GM19324 (cell line): ENCODE results near the gene PARD3.

Experiments used
- ATAC-seq: cut with Tn5 transposase; IDR thresholded peaks from one replicate; pipeline ENCODE4 v1.9.1; 2021; ENCODE audit warnings: mild to moderate bottlenecking, moderate library complexity; ENCODE audit not compliant: unreplicated experiment, low FRiP score

PARD3 gene

DNA sequence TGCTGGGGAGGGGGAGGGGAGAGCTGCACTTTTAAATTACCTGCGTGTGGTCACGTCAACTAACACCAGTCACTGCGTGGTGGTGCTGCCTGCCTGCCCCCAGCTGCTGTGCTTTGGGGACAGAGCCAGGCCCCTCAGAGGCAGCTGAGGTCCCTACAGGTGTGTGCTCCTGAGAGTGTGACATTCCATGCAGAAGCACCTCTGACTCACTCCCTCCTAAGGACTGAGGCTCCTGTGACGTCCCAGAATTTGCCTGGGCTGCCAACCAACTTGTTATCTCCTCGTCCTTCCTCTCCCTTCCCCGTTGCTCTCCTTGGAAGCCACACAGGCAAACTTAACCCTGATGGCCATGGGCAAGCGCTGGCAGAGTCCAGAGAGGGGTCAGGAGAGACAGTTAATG lies 563.0 kb downstream of the PARD3 start:
- no peak for ATAC-seq

DNA sequence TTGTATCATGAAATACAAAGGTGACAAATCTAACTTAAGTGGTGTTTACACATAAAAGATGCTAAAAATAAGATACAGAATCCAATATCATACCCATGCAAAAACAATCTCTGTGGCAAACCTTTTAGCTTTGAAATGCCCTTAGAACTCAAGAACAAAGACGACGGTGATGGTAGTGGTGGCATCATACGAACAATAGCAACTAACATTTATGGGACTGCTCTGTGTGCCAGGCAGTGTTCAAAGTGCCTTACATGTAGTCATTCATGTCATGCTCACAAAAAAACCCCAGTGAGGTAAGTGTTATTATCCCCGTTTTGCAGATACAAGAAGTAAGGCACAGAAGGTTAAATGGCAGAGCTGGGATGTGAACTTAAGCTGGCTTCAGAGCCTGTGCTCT lies 563.9 kb downstream of the PARD3 start:
- no peak for ATAC-seq

DNA sequence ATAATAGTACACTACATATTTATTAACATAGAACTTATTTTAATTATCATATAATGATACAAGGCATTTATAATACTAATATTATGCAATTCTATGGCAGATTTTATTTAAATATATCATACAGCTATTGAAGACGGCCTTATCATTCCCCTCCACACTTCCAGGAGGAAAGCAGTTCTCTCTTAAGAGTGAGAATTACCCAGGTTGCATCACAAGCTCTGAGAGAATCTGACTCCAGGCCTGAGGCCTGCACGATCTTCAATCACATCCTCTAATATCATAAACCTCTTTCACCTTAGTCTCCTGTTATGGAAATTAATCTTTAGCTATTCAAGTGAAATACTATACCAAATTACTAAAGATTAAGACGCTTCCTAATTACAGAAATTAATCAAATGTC lies 564.4 kb downstream of the PARD3 start:
- ATAC-seq: no peak

DNA sequence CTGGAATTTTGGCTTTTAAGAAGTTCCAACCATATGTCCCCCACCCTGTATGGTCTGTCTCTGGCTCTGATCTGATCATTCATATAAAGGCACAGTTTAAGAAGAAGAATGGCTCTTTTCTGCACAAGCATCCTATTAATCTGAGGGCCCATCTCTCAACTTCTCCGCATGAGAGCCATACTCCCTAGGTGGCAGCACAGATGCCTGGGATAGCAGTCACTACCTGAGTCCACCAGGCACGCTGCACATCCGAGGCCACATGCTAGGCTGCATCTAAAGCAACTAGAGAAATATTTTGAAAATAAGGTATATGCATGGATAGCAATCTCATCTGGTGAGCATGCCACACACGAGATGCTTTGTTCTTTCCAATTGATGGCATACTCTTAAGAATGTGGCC lies 565.5 kb downstream of the PARD3 start:
- no peak for ATAC-seq

DNA sequence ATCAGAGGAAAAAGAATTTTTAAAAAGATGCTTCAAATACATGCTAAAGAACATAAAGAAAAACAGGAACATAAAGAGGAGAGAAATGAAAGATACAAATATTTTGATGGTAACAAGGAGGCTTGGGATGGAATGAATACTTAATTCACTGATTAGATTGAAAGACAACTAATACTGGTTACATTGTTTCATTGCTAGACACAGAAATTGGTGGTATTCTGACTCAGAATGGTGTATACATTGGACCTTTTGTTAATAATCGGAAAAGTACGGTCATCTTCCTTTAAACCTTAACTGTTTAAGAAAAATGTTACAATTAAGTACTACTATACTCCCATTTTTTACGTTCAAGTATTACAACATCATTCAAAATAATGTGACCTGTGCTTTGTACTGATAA lies 567.5 kb downstream of the PARD3 start:
- no peak for ATAC-seq

DNA sequence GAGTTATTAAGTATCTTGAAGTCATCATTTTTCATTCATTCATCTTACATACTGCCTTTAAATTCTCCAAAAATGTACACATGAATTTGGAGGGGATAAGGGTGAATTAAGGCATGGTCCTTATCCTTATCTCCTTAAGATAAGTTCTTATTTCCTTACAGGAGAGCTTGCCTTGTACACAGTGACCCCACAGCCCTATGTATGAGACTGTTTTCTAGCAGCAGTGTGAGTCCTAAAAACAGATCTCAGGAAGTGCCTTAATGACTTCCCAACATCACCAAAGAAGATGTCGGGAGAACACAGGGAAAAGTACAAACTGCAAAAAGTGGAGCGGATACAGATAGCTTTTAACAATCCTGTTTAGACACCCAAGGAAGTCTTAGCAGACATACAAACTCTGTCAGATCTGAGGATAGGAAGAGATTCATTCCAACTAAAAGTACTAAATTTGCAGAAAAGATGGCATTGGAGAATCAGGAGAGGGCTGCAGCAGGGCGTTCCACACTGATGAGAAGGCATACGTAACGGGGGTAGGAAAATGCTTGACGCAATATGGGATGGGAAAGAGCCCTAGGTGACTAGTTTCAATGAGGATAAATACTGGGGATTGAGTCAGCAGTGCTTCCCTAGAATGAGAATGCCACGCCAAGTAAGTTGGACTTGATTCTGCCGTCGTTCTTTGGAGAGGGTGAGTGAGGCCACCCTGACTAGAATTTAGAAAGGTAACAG lies 570.2 kb downstream of the PARD3 start:
- no peak for ATAC-seq

DNA sequence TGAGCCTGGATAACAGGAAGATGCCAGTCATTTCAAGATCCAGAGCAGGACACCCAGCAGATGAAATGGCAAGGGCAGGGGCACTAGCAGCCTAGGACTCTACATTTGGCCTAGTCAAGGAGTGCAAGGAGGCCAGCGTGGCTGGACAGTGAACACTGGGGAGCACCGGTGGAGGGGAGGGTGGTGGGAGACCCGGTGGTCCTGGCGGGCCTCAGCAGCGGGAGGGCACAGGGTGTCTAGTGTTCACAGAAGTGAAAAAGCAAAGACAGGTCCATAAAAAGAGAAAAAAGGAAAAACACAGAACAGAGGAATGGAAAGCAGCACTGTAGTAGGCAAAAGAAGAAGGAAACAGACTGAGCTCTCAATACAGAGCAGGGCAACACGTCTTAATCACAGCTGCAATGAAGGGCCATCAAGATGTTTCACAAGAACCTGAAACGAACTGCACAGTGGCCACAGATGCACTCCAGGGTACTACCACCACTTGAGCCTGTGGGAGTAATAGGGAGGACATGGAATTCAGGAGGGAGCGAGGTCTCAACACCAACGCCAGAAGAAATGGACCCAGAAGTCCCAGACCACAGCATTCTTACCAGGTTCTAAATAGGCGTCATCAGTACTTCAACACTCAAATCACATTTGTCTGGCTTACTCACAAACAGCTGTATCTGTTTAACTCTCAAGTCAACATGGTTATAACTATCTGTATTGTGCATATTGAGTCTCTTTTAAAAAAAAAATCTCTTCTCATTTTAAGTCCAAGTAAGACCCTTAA lies 573.7 kb downstream of the PARD3 start:
- ATAC-seq: no peak

DNA sequence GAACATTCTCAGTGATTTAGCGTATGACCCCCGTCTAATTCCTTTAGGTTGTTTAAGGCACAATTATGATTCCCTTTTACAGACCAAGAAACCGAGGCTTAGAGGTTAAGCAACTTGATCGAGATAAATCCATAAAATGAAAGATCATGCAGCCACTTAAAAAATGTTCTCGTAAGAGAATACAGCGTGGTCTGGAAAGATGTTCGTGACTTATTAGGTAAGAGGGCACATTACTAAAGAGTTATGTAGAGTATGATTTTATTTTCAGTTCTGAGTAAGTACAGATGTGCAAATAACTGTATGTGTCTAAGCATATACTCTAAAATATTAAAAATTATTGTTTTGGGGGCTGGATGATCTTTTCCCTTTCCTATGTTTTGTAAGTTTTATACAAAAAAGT lies 575.1 kb downstream of the PARD3 start:
- no peak for ATAC-seq

DNA sequence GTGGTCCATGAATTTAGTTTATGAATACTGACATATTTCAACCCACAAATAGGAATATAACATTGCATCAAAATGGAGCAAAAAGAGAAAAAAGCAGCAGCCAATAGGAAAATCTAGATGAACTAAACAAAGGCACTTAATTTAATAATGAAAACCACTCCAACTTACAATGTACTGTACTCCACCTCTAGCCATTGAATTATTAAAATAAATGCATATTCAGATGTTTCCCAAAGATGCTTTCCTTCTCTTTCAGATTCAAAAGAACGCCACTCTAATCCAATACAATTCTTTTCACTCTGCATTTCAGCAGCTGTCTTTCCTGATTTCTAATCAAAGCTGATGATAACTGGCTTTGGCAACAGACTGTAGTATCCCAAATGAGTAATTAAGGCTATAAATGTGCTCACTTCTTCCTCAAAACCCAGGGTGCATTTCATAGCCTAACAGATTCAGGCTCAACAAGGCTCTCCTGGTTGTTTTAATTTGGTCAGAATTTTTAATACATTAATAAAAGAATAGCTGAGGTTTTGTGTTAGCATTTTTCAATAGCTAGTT lies 577.1 kb downstream of the PARD3 start:
- no peak for ATAC-seq

DNA sequence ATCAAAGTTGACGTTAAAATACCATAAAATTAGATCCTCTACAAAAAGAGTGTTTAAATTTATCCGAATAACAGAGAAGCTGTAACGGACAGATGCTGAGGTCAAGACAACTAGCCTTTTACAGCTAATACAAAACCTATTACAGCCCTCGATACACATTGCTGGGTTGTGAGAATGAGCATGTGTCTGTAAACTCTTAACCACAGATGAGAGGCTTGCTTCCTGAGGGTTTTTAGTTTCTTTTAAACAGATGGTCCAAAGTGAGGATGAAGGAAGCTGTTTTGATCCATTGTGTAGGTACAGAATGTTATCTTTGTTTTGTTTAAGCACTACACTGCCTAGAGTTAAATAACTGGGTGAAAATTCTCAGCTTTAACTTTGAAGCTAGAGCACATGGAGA lies 578.2 kb downstream of the PARD3 start:
- no peak for ATAC-seq

DNA sequence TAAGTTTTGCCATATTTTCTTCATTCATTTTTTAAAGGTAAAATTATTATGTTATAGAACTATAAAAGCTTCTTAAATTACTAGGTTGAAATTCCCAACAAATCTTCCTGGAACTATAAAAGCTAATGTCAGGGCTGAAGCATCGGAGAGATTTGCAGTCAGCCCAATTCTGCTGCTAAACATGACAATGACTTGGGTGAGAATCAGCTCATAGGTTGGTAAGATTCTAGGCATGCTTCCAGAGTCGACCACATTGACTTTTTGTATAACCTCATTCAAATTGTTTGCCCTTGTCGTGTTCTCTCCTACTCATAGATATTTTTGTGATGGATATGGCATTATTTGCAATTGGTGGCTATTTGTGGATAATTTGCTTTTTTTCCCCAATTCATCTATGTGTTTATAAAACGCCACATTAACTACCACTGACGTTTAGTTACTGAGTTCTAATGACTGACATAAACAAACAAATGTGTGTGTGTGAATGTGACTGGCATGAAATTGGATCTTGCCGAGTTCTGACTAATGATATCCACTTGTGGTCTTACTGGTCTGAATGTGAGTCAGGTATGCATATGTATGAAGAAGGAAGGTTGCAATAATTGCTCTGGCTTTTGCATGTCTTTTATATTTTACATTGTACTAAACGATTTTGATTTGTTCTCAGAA lies 579.8 kb downstream of the PARD3 start:
- no peak for ATAC-seq

DNA sequence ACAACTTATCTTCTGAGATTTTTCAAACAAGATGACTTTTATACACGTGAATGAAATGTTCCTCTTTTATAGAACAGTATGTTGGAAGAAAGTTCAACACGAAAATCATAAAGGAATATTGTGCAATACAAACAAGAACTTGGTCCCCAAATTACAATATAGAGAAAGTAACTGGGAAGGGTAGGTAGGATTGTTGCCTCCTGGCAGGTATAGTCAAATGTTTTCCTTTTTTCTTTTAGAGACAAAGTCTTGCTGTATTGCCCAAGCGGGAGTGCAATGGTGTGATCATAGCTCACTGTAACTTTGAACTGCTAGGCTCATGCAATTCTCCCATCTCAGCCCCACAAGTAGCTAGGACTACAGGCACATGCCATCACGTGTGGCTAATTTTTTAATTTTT lies 582.6 kb downstream of the PARD3 start:
- ATAC-seq: no peak

DNA sequence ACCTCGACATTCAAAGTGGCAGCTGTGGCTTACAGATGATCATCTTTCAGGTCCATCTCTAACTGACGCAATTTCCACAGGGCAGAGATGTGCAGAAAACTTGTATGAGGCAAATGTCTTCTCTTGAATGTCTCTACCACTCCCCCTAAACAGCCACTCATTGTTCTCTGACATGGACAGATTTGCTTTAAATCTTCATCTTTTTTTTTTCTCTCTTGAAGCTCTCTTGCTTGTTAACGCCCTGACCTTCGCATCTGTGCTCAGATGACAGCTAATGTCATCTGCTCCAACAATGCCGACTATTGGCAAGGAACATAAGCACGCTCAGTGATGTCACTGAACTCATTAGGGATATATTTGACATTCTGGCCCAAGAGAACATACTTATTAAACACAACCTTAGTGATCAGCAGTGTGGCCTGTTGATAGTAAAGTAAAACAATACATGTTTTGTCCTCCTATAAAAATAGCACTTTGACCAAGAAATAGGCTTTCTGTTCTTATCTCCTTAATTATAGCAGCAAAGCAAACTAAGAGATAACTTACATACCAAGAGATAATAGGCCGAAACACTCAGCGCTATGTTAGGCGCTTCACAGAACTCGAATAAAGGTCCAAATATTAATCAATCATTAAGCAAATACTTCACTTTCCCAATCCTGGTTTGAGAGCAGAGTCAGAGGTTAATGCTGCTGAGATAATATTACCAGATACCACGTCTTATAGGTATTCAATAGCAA lies 583.5 kb downstream of the PARD3 start:
- no peak for ATAC-seq

DNA sequence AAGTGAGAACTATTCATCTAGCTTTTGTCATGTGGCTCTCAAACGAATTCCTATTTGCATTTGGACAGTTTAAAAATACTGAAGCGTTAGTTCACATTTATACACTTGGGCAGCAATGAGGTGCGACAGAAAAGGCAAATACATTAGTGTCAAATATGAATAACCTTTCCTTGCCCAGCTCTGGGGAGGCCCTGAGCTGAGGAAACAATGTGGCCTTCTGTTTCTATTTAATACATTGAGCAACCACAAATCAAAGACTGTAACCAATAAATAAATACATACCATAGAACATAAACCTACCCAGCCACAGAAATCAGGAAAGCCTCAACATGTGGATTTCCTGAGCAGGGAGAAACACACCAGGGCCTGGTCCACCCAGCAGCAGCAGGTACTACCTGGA lies 585.2 kb downstream of the PARD3 start:
- no peak for ATAC-seq

DNA sequence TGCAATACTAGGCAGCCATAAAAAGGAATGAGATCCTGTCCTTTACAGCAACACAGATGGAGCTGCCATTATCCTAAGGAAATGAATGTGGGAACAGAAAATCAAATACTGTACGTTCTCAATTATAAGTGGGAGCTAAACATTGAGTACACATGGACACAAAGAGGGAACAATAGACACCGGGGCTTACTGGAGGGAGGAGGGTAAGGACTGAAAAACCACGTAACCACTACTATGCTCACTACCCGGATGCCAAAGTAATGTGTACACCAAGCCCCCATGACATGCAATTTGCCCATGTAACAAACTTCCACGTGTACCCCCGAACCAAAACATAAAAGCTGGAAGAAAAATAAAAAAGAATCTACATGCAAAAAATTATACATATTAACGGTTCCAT lies 587.0 kb downstream of the PARD3 start:
- no peak for ATAC-seq

DNA sequence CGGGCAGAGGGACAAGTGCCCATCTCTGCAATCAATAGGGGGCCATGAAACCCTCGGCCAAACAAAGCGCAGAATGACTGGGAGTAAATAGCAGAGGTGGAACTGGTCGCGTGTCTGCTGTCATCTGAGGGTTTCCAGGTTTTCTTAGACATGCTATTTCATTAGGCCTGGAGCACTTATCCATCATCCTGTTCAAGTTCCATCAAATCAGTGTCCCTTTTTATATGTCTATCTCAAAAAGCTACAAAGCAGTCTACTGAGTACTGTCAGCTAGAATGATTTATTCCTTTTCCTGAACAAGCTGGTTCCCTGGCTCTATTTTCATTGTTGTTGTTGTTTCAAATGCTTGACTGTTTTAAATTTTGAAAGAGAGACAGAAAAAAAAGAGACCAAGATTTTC lies 590.5 kb downstream of the PARD3 start:
- ATAC-seq: no peak

DNA sequence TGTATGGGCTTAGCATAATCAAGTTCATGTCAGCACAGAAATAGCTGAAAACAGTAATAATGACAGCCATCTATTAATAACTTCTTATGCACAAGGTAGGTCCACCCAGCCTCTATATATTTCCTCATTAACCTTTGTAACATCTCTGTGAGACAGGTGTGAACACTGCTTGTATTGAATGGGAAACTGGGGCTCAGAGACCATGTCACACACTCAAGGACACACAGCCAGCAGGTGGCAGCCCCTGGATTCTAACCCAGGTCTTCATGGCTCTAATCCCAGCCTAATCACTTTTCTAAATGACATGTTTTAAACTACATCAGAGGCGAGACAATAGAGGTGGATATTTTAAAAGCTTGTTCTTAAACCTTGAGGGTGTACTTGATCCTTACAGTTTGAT lies 591.4 kb downstream of the PARD3 start:
- ATAC-seq: no peak

DNA sequence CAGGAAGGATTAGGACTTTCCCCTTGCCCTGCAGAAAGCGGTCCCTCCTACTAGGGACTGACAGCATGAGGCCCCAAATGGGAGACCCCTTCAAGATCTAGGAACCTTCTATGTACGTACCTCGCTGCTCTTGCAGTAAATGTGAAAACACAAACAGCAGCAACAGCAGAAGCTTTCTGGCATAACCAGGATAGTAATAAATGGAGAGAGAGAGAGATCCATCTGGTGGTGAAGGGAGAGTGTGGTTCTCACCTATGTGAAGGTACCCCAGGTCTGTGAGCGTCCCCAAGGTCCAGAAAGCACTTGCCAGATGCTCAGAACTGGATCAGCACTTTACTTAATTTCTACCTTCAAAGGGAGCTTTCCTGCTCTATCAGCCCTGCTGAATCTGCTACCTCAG lies 592.7 kb downstream of the PARD3 start:
- ATAC-seq: no peak

DNA sequence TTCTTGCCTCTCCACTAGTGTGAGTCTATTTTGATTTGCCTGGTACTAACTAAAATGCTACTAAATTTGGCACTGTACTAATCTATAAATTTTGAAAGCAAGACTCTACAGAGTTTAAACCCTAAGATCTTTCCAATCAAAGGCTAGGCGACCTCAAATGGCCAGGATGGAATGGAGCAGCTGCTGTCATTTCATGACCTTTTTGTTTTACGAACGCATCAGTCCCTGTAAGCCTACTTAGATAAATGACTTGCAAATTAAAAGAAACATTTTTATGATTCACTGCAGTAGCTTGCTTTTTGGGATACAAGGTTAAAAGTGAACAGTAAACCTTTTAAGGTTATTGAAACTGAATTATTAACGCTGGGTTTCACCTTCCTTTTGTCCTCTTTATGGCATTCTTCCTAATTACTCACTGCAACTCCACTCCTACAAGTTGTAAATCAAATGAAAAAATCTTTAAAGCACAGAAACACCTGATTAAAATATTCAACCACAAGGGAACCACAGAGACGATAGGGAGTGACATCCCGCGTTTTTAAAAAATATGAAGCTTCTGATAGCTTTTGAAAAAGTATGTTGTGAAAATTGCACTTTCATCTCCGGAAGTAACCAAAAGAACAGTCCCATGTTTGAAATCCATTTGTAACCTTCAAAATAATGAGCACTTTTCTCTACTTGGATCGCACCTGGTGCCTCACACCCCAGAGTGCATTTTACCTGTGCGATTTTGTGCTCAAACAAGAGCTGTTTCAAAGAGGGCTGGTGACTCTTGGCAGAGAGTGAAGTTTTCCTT lies 595.1 kb downstream of the PARD3 start:
- ATAC-seq: no peak

DNA sequence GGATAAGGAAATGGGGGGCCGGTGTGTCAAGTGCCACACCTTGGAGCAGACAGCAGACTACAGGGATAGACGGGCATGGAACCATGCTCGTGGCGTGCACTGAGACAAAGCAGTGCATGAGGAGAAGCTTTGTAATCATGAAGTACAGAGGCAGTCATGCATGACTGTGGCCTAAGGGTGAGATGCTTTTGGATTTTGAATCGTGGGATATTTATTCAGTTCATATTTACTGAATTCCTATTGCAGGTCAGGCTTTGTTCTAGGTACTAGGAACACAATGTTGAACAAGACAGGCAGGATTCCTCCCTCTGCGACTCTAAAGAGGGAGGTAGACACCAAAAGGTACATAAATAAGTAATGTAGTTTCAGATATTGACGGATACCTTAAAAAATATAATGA lies 597.6 kb downstream of the PARD3 start:
- no peak for ATAC-seq
